ENCODE results near the gene LRRK2.
"Not testable (repeated sequence)": the region's sequence is repeated elsewhere in the genome, so short reads cannot be mapped to it uniquely, and the experiment has no call there.

Gene LRRK2

GRCh38 chr12:40325349-40325960 is 100.7 kb downstream of the LRRK2 start:
- no peak for DNase-seq

GRCh38 chr12:40327535-40327934 is 102.7 kb downstream of the LRRK2 start:
- DNase-seq: no peak

- DNase-seq: no peak
Observed at GRCh38 chr12:40330180-40330579, 105.4 kb downstream of the LRRK2 start.

GRCh38 chr12:40331886-40332285 is 107.1 kb downstream of the LRRK2 start:
- DNase-seq: no peak

GRCh38 chr12:40335991-40336390 is 111.2 kb downstream of the LRRK2 start:
- no peak for DNase-seq

GRCh38 chr12:40336573-40337199 is 111.9 kb downstream of the LRRK2 start:
- no peak for DNase-seq

GRCh38 chr12:40338071-40338470 is 113.3 kb downstream of the LRRK2 start:
- no peak for DNase-seq

GRCh38 chr12:40338621-40339020 is 113.8 kb downstream of the LRRK2 start:
- no peak for DNase-seq

GRCh38 chr12:40342010-40342409 is 117.2 kb downstream of the LRRK2 start:
- DNase-seq: no peak

GRCh38 chr12:40343124-40343523 is 118.3 kb downstream of the LRRK2 start:
- no peak for DNase-seq

- no peak for DNase-seq
Observed at GRCh38 chr12:40344312-40344711, 119.5 kb downstream of the LRRK2 start.

- no peak for DNase-seq
Observed at GRCh38 chr12:40351976-40352375, 127.2 kb downstream of the LRRK2 start.

GRCh38 chr12:40375076-40375475 is 150.3 kb downstream of the LRRK2 start:
- no peak for DNase-seq

GRCh38 chr12:40376533-40377267 is 151.9 kb downstream of the LRRK2 start:
- no peak for DNase-seq

- DNase-seq: no peak
Observed at GRCh38 chr12:40378691-40379090, 153.9 kb downstream of the LRRK2 start.

- no peak for DNase-seq
Observed at GRCh38 chr12:40382217-40382616, 157.4 kb downstream of the LRRK2 start.

- DNase-seq: not testable (repeated sequence)
Observed at GRCh38 chr12:40387279-40387678, 162.5 kb downstream of the LRRK2 start.

- no peak for DNase-seq
Observed at GRCh38 chr12:40390980-40391379, 166.2 kb downstream of the LRRK2 start.

GRCh38 chr12:40393026-40393425 is 168.2 kb downstream of the LRRK2 start:
- no peak for DNase-seq

GRCh38 chr12:40399656-40400055 is 174.9 kb downstream of the LRRK2 start:
- no peak for DNase-seq

GRCh38 chr12:40405419-40405818 is 180.6 kb downstream of the LRRK2 start:
- DNase-seq: no peak
